ENCODE data around the gene KIAA1958.

GRCh38 chr9:112555844-112556482, 69.3 kb downstream of the KIAA1958 start:
- no peak for TF ChIP-seq CTCF (IDR thresholded peaks at IDR 0.05)
- no peak for TF ChIP-seq POLR2A (IDR thresholded peaks at IDR 0.05)
- TF ChIP-seq POLR2AphosphoS5 (IDR thresholded peaks at IDR 0.05): no peak
